ENCODE results near the gene SLA2.
"Not testable (repeated sequence)": the region's sequence is repeated elsewhere in the genome, so short reads cannot be mapped to it uniquely, and the experiment has no call there.

The SLA2 gene

DNA sequence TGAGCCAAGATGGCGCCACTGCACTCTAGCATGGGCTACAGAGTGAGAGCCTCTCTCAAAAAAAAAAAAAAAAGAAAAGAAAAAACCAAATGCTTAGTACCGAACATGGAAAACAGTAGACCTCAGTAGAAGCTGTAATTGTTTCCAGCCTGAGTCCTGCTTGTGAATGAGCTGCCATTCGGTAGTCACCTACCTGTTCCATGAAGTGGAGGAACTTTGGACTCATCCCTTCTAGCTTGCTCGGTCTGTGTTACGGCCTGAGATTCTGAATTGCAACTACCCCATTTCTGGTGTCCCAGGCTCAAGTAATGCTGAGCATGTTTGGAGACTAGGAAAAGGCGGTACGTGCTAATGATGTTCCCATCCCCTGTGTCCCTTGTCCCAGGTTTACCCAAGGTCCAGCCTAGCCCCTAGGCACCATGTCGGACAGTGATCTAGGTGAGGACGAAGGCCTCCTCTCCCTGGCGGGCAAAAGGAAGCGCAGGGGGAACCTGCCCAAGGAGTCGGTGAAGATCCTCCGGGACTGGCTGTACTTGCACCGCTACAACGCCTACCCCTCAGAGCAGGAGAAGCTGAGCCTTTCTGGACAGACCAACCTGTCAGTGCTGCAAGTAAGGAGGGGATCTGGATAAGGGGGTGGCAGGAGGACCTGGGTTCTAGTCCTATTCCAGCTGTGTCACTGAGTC is 67.5 kb downstream of the SLA2 start:
- in situ Hi-C loops (cut with MboI; ENCODE audit: low sequenced_read_pairs): no loop called here

DNA sequence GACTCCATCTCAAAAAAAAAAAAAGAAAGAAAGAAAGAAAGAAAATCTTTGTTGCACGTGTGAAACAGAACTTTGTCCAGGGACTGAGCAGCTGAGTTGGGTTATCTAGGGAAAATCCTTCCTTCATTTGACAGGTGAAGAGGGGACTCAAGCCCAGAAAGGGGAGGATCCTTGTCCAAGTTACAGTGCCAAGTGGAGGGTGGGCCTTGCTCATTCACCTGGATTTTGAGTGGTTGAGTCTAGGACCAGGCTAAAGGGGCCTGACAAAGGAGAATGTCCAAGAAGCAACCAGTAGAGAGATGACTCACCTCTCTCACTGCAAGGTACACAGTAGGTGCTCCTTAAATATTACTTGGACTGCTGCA is 69.9 kb downstream of the SLA2 start:
- in situ Hi-C loops (cut with MboI; ENCODE audit: low sequenced_read_pairs): no loop called here

DNA sequence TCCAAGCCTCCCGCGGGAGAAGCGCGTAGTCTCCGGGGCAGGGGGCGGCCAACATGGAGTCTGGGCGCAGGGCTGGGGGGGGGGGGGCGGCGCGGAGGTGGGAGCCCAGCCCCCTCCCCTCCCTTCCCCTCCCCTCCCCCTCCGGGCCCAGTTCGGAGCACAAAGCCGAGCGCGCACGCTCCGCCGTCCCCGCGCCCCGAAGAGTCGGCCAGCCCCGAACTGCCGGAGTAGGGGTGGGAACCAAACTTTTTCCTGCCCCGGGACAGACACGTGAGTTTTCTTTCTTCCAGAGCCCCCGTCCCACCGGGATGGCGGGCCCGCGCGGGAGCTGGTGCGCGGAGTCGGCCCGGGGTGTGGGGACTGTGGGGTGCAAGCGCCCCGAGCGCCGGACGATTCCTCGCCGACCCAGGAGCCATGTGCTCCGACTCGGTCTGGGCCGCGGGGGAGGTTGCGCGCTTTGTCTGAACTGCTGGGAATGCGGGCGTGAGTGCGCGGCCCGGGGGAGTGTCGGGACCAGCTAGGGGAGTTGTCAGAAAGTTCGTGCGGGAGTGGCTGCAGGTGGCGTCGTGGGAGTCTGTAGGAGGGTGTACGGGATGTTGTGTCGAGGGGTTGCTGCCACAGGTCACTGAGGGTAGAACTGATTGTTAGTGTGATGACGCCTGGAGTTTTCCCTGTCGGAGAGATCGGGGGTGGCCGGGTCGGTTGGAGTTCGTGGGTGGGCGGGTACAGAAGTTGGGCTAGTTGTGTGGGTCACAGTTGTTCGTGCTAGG is 71.4 kb downstream of the SLA2 start:
- in situ Hi-C loops (cut with MboI; ENCODE audit: low sequenced_read_pairs): no loop called here

DNA sequence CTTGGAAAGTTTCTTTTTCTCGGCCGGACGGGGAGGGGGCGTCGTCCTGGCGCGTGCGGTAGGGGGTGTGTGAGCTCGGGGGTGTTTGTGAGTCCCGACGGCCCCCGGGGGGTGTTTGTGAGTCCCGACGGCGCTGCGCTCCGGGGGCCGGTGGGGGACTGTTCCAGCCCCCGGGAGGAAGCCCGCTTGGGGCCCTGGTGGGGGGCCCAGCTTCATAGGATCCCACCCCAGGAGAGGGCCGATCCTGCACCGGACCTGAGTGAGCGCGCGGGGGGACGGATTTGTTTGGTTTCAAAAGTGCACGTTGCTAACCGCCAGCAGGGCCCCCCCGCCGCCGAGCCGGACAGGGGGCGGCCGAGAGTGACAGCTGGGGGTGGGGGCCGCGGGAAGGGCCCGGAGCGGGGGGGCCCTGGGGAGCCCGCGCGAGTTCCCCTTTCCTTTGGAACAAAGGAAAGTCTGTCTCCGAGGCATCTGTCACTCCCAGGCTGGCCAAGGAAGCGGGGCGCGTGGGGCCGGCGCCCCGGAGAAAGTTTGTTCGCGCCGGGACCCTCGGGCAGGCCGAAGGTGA is 72.1 kb downstream of the SLA2 start:
- in situ Hi-C loops (cut with MboI; ENCODE audit: low sequenced_read_pairs): no loop called here

DNA sequence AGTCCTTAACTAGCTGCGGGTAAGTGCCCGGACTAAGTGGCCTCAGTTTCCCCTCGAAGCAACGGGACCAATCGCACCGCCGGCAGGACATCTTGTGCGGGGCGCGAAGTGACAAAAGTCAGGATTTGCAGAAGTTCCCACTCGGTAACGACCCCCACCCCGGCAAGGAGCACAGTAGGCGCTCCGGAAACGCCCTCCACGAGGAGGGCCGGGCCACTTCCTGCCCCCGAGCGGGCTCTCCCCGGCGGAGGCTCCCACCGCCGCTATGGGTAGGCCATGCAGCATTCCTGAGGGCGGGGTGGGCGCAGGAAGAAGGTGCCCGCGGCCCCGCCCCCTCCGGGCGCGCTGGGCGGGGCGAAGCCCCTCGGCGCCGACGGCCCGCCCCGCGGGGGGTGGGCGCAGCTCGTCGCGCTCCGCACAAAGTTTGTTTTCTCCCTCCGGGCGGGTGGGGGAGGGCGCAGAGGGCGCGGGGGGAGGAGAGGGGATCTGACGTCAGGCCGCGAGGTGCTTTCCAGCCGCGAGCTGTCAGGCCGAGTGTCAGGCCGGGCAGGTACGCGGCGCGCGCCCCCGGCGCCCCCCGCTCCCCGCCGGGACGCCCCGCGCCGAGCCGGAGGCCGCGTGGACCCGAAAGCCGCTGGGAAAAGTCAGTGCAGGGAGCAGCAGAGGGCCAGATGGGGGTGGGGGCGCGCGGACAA is 72.7 kb downstream of the SLA2 start, which contains the start of gene TGIF2:
TSS of gene TGIF2 (plus strand) at position 495 of the 695 bp plus-strand sequence. CDS start 5,178 bp downstream, outside the sequence.
- in situ Hi-C loops (cut with MboI; ENCODE audit: low sequenced_read_pairs): no loop called here

DNA sequence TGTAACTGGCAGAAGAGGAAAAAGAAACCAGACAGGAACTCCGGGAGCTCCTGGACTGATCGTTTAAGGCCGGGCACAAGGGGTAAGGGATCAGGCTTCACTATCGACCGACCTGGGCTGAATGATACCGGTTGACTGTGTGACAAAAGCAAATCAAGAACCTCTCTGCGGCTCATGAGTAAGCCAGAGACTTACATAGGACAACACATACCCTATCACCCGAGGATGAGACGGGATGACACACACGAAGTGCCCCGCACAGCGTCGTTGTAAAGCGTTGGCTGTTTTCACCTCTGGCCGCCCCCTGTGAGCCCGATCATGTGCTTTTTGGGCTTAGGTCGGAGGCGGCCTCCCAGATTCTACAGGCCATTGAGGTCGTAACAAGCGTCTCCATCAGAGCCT is 73.3 kb downstream of the SLA2 start:
- in situ Hi-C loops (cut with MboI; ENCODE audit: low sequenced_read_pairs): no loop called here

DNA sequence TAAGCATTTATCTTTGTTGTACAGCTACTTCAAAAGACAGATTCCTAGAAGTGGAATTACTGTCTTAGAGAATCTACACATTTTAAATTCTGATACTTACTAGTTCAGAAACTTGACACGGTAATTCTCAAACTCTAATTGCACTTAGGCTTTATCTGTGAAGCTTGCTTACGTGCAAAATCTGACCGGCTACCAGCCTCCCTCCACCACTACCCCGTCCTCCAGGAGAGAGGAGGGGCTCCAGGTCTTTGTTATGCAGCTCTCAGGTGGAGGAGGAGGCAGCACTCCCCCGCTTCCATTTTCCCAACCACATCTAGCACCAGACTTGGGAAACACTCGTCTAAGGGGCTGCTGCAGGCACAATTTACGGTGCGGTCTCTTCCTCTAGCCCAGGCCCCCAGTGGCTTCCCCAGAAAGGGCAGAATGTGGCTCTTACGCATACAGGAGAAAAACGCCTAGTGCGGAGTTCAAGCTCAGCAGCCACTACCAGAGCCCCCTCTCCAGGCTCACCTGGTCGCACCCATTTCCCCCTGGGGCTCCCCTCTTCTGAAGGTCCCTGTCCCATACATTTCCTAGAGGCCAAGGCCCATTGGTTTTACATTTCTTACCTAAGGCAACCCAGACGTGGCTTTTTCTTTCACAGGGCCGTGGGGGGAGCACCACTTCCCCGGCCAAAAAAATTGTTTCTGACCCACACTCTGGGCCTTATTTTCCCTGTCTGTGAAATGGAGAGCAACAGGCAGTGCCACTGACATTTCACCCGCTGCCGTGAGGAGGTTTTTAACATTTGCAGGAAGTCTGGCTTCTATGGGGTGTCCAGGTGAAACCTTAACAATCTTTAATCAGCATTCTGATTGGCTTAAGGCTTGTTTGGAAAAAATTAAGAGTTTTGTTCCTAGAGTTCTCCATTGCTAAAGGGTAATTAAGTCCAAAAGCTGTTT is 74.2 kb downstream of the SLA2 start:
- in situ Hi-C loops (cut with MboI; ENCODE audit: low sequenced_read_pairs): no loop called here

DNA sequence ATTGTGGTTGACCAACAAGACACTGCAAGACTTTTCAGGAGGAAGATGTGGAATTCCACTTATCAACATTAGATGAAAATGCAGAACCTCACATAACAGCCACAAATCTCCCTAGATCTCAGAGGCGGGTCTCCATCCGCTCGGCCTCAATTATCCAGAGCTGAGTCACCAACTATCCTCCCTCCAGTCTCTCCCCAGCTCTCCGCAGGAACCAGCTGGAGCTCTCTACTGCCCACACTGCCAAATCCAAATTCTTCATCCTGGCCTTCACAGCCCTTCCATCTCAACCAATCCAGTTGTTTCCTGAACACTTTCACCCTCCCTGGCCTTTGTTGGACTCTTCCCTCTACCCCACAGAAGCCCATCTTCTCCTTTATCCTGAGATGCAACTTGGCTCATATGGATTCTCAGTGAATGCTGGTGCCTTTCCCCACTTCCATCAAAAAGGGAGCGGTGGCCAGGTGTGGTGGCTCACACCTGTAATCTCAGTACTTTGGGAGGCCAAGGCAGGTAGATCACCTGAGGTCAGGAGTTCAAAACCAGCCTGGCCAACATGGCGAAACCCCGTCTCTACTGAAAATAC is 76.1 kb downstream of the SLA2 start:
- in situ Hi-C loops (cut with MboI; ENCODE audit: low sequenced_read_pairs): no loop called here

DNA sequence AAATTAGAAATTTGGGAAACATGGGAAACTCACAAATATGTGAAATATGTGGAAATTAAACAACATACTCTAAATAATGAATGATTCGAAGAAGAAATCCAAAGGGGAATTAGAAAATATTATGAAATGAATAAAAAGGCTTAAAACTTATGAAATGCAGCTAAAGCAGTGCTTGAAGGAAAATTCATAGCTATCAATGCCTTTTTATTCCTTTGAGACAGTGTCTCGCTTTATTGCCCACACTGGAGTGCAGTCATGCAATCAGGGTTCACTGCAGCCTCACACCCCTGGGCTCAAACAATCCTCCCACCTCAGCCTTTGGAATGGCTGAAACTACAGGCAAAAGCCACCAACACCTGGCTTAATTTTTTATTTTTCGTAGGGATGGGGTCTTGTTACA is 80.5 kb downstream of the SLA2 start:
- in situ Hi-C loops (cut with MboI; ENCODE audit: low sequenced_read_pairs): no loop called here

DNA sequence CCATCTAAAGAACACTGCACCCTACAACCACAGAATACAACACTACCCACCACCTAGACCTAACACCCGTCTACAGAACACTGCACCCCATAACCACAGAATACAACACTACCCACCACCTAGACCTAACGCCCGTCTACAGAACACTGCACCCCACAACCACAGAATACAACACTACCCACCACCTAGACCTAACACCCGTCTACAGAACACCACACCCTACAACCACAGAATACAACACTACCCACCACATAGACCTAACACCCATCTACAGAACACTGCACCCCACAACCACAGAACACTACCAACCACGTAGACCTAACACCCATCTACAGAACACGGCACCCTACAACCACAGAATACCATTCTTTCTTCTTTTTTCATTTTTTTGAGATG is 81.3 kb downstream of the SLA2 start:
- in situ Hi-C loops (cut with MboI; ENCODE audit: low sequenced_read_pairs): not testable (repeated sequence)

DNA sequence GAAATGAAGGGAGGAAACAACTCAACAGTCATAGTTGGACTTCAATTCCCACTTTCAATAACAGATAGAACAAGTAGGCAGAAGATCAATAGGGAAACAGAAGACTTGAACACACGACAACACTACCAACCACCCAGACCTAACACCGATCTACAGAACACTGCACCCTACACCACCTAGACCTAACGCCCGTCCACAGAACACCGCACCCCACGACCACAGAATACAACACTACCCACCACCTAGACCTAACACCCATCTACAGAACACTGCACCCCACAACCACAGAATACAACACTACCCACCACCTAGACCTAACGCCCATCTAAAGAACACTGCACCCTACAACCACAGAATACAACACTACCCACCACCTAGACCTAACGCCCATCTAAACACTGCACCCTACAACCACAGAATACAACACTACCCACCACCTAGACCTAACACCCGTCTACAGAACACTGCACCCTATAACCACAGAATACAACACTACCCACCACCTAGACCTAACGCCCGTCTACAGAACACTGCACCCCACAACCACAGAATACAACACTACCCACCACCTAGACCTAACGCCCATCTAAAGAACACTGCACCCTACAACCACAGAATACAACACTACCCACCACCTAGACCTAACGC is 81.8 kb downstream of the SLA2 start:
- in situ Hi-C loops (cut with MboI; ENCODE audit: low sequenced_read_pairs): not testable (repeated sequence)

DNA sequence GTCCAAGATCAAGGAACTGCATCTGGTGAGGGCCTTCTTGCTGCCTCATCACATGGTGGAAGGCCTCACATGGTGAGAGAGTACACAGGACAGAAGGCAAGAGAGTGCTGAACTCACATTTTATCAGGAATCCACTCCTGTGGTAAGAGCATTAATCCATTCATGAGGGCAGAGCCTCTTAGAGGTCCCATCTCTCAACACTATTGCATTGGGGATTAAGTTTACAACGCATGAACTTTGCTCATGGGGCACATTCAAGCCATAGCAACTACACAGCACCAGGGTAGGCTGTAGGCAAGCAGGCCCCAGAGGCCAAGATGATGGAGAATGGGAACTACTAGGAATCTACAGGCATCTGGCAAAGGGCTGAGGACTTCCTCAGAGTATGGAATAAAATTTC is 82.6 kb downstream of the SLA2 start:
- in situ Hi-C loops (cut with MboI; ENCODE audit: low sequenced_read_pairs): no loop called here

DNA sequence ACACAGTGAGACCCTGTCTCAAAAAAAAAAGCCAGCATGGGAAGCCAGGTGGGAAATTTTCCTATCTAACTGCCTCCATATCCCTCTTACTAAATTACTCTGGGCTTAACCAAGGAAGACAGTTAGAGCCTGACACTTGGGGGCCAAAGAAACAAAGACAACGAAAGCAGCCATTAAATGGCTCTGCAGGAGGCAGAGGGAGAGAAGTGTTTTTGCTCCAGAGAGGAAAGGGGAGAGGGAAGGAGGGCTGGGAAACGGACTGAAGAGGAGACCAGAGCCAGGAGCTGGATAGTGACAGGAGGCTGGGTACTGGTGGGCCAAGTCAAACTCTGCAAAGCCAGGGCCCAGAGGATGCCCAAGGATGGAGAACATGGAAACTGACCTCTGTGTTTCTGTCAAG is 83.3 kb downstream of the SLA2 start:
- in situ Hi-C loops (cut with MboI; ENCODE audit: low sequenced_read_pairs): no loop called here

Data from HL-60/S4 treated with phorbol 12-myristate 13-acetate at 8.2 ng/mL for 4 days and 3 days (cell line).